ENCODE data around the gene RASL11B. TPM values are rescaled to one million over a fixed set of nuclear protein-coding genes. Genes with fewer than 3 reads are reported as not detected.

RASL11B gene
- total and polyA plus RNA-seq, 2 of the 13 experiments (the other 11 are each of a cell fraction or from before 2014, with no cell fraction given) = 0.07 to 0.20 TPM

GRCh38 chr4:52822972-52823701 is 39.0 kb upstream of the RASL11B start:
- no TSS peak for BruUV-seq (replicated peaks)

More at GRCh38 chr4:52822972-52823701, 39.0 kb upstream of the RASL11B start:
- Histone ChIP-seq H3K27me3 (ENCODE audit: control insufficient read depth in 1 of 2, insufficient read depth in 2 of 2, low read length in 2 of 2) (no peaks in the 10 kb centered on the region), H2AFZ (ENCODE audit: low read length) (no peak overlapping the region), H3K27ac (ENCODE audit: extremely low read length, insufficient read depth, low read length) (no peak overlapping the region), H4K20me1 (ENCODE audit: insufficient read depth, low read length) (no peaks in the 10 kb centered on the region), H3K36me3 (replicated peaks in 1 of 2; ENCODE audit: control insufficient read depth in 1 of 2, insufficient read depth in 2 of 2, low read length in 2 of 2) (no peaks in the 10 kb centered on the region), H3K9ac (ENCODE audit: insufficient read depth, low read depth, low read length) (no peak overlapping the region), H3K4me3 (replicated peaks in 1 of 3; ENCODE audit: insufficient read depth in 1 of 3, low read depth in 2 of 3, low read length in 3 of 3) (no peak overlapping the region), H3K4me2 (ENCODE audit: low read depth, low read length) (no peak overlapping the region), H3K4me1 (ENCODE audit: insufficient read depth, low read length) (peaks cover 19% of the 10 kb centered on the region), H3K9me3 (ENCODE audit: low read length) (no peaks in the 10 kb centered on the region), H3K79me2 (ENCODE audit: insufficient read depth, low read length) (no peaks in the 10 kb centered on the region)
- ChIA-PET POLR2A (no interaction called here), CTCF (ENCODE audit: low intra/inter-chr PET ratio, low total read pairs) (no interaction called here)
- intact Hi-C loops (cut with micrococcal nuclease; ENCODE audit: unreplicated experiment) = no loop called here
- ATAC-seq (no peak), DNase-seq (ENCODE audit: low spot score) (no peak), FAIRE-seq (no peak)
- TF ChIP-seq TFDP1 (CRISPR knock-in tag; IDR thresholded peaks at IDR 0.05; ENCODE audit: borderline replicate concordance) = no peak
- no peak for TF ChIP-seq ZMAT3 (CRISPR knock-in tag; conservative IDR thresholded peaks at IDR 0.05)
- no peak for TF ChIP-seq ZNF678 (CRISPR knock-in tag; IDR thresholded peaks at IDR 0.05)
- TF ChIP-seq, protein P1, sequence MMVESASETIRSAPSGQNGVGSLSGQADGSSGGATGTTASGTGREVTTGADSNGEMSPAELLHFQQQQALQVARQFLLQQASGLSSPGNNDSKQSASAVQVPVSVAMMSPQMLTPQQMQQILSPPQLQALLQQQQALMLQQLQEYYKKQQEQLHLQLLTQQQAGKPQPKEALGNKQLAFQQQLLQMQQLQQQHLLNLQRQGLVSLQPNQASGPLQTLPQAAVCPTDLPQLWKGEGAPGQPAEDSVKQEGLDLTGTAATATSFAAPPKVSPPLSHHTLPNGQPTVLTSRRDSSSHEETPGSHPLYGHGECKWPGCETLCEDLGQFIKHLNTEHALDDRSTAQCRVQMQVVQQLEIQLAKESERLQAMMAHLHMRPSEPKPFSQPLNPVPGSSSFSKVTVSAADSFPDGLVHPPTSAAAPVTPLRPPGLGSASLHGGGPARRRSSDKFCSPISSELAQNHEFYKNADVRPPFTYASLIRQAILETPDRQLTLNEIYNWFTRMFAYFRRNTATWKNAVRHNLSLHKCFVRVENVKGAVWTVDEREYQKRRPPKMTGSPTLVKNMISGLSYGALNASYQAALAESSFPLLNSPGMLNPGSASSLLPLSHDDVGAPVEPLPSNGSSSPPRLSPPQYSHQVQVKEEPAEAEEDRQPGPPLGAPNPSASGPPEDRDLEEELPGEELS (CRISPR knock-in tag; IDR thresholded peaks at IDR 0.05) = no peak
- no peak for TF ChIP-seq FOXM1 (CRISPR knock-in tag; IDR thresholded peaks at IDR 0.05)
- TF ChIP-seq, protein P2, sequence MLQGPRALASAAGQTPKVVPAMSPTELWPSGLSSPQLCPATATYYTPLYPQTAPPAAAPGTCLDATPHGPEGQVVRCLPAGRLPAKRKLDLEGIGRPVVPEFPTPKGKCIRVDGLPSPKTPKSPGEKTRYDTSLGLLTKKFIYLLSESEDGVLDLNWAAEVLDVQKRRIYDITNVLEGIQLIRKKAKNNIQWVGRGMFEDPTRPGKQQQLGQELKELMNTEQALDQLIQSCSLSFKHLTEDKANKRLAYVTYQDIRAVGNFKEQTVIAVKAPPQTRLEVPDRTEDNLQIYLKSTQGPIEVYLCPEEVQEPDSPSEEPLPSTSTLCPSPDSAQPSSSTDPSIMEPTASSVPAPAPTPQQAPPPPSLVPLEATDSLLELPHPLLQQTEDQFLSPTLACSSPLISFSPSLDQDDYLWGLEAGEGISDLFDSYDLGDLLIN (CRISPR knock-in tag; IDR thresholded peaks at IDR 0.05; ENCODE audit: borderline replicate concordance) = no peak
- TF ChIP-seq ZEB1 (IDR thresholded peaks at IDR 0.05; ENCODE audit: insufficient replicate concordance, low read depth) = no peak
- WGBS (ENCODE audit: low lambda C conversion rate) = 28% methylated on average over 5 of the region's 5 CpGs
- in situ Hi-C loops (cut with HindIII; ENCODE audit: extremely low pct_ligation_motif_present, low pct_unique_long_range_greater_than_20kb) = no loop called here

Data from HepG2 (cell line).